Activated naive CD4-positive, alpha-beta T cell treated with anti-CD3 and anti-CD28 coated beads, Interleukin-2, amount 10 ng/mL, durations not matched to agents 7 days and 5 days (primary cell): ENCODE measurements around the gene STX18.
A peak's percentile ranks its signal among the peaks of the same experiment; 100 is the strongest.

Experiments
- CTCF ChIA-PET: fragments of 350-600 bp; sonication (Branson Sonifier 250); formaldehyde crosslinking; loops from one replicate; lab custom pipeline; 2021; ENCODE audit warnings: antibody characterized with exemption; lab: Charles Lee
- DNase-seq: peaks from one replicate; pipeline ENCODE4 v3.0.0-alpha.2; 2020
- H3K27ac Mint-ChIP-seq: one replicate; pipeline ENCODE4 v1.8.0; 2021; ENCODE audit warnings: mild to moderate bottlenecking, moderate library complexity, mixed read lengths
- H3K27me3 Mint-ChIP-seq: one replicate; pipeline ENCODE4 v1.8.0; 2021; ENCODE audit warnings: mild to moderate bottlenecking, mixed read lengths
- H3K36me3 Mint-ChIP-seq: one replicate; pipeline ENCODE4 v1.8.0; 2021; ENCODE audit warnings: mixed read lengths
- H3K4me1 Mint-ChIP-seq: one replicate; pipeline ENCODE4 v1.8.0; 2021; ENCODE audit warnings: mixed read lengths
- H3K4me3 Mint-ChIP-seq: one replicate; pipeline ENCODE4 v1.8.0; 2021; ENCODE audit warnings: mild to moderate bottlenecking, moderate library complexity, mixed read lengths
- H3K9me3 Mint-ChIP-seq: one replicate; pipeline ENCODE4 v1.8.0; 2021; ENCODE audit warnings: mixed read lengths

STX18 gene

GRCh38 chr4:4446434-4446833 is 95.4 kb downstream of the STX18 start:
- H3K4me1 Mint-ChIP-seq = no peaks in the 10 kb centered on the region
- DNase-seq = no peak
- H3K9me3 Mint-ChIP-seq = no peaks in the 10 kb centered on the region
- no peak overlapping the region for H3K27ac Mint-ChIP-seq
- CTCF ChIA-PET = no interaction called here
- no peak overlapping the region for H3K4me3 Mint-ChIP-seq
- H3K36me3 Mint-ChIP-seq = no peaks in the 10 kb centered on the region
- H3K27me3 Mint-ChIP-seq = no peaks in the 10 kb centered on the region

GRCh38 chr4:4443821-4444220 is 98.0 kb downstream of the STX18 start:
- Mint-ChIP-seq H3K27ac (no peak overlapping the region), H3K4me1 (no peaks in the 10 kb centered on the region), H3K9me3 (no peaks in the 10 kb centered on the region), H3K27me3 (no peaks in the 10 kb centered on the region), H3K36me3 (no peaks in the 10 kb centered on the region), H3K4me3 (no peak overlapping the region)
- CTCF ChIA-PET = interaction anchor here (1.0 kb wide), 1 partner anchor 13 kb away, joined by 3 read pairs; no protein-coding TSS in a partner anchor
- no peak for DNase-seq

- no peaks in the 10 kb centered on the region for H3K9me3 Mint-ChIP-seq
- DNase-seq = no peak
- H3K4me1 Mint-ChIP-seq = no peaks in the 10 kb centered on the region
- H3K27ac Mint-ChIP-seq = no peak overlapping the region
- CTCF ChIA-PET = interaction anchor here (0.9 to 1.5 kb wide), 3 partner anchors 9 to 12 kb away, joined by 3 to 5 read pairs (median 4); no protein-coding TSS in a partner anchor
- H3K4me3 Mint-ChIP-seq = no peak overlapping the region
- H3K36me3 Mint-ChIP-seq = no peaks in the 10 kb centered on the region
- no peaks in the 10 kb centered on the region for H3K27me3 Mint-ChIP-seq
These were observed 101.4 kb downstream of the STX18 start for GRCh38 chr4:4440333-4441061.

- Mint-ChIP-seq H3K9me3 (no peaks in the 10 kb centered on the region), H3K27me3 (no peaks in the 10 kb centered on the region), H3K36me3 (no peaks in the 10 kb centered on the region), H3K27ac (no peak overlapping the region), H3K4me1 (no peaks in the 10 kb centered on the region), H3K4me3 (no peak overlapping the region)
- CTCF ChIA-PET = interaction anchor here (0.9 to 1.5 kb wide), 3 partner anchors 9 to 11 kb away, joined by 3 to 5 read pairs (median 4); no protein-coding TSS in a partner anchor
- DNase-seq = no peak
These were observed 102.1 kb downstream of the STX18 start for GRCh38 chr4:4439782-4440181.

GRCh38 chr4:4438891-4439290 is 103.0 kb downstream of the STX18 start:
- CTCF ChIA-PET = no interaction called here
- no peaks in the 10 kb centered on the region for H3K27me3 Mint-ChIP-seq
- H3K27ac Mint-ChIP-seq = no peak overlapping the region
- DNase-seq = no peak
- H3K36me3 Mint-ChIP-seq = no peaks in the 10 kb centered on the region
- no peak overlapping the region for H3K4me3 Mint-ChIP-seq
- H3K4me1 Mint-ChIP-seq = no peaks in the 10 kb centered on the region
- no peaks in the 10 kb centered on the region for H3K9me3 Mint-ChIP-seq

- CTCF ChIA-PET = no interaction called here
- H3K27ac Mint-ChIP-seq = no peak overlapping the region
- no peak overlapping the region for H3K4me3 Mint-ChIP-seq
- no peak for DNase-seq
- H3K4me1 Mint-ChIP-seq = no peaks in the 10 kb centered on the region
- H3K27me3 Mint-ChIP-seq = no peaks in the 10 kb centered on the region
- H3K9me3 Mint-ChIP-seq = no peaks in the 10 kb centered on the region
- H3K36me3 Mint-ChIP-seq = no peaks in the 10 kb centered on the region
These were observed 103.9 kb downstream of the STX18 start for GRCh38 chr4:4437798-4438470.

- CTCF ChIA-PET = no interaction called here
- Mint-ChIP-seq H3K9me3 (no peaks in the 10 kb centered on the region), H3K27ac (no peak overlapping the region), H3K4me3 (no peak overlapping the region), H3K4me1 (no peaks in the 10 kb centered on the region), H3K27me3 (no peaks in the 10 kb centered on the region), H3K36me3 (no peaks in the 10 kb centered on the region)
- no peak for DNase-seq
These were observed 105.5 kb downstream of the STX18 start for GRCh38 chr4:4436244-4436823.

GRCh38 chr4:4433941-4434340 is 107.9 kb downstream of the STX18 start:
- DNase-seq = no peak
- no peaks in the 10 kb centered on the region for H3K27me3 Mint-ChIP-seq
- H3K36me3 Mint-ChIP-seq = no peaks in the 10 kb centered on the region
- H3K9me3 Mint-ChIP-seq = no peaks in the 10 kb centered on the region
- peaks cover 3% of the 10 kb centered on the region for H3K4me1 Mint-ChIP-seq
- CTCF ChIA-PET = interaction anchor here (0.7 to 0.9 kb wide), 2 partner anchors 71 to 182 kb away, joined by 3 read pairs; no protein-coding TSS in a partner anchor
- no peak overlapping the region for H3K27ac Mint-ChIP-seq
- H3K4me3 Mint-ChIP-seq = no peak overlapping the region

GRCh38 chr4:4432341-4433125 is 109.3 kb downstream of the STX18 start:
- H3K9me3 Mint-ChIP-seq = no peaks in the 10 kb centered on the region
- H3K27me3 Mint-ChIP-seq = no peaks in the 10 kb centered on the region
- no peaks in the 10 kb centered on the region for H3K36me3 Mint-ChIP-seq
- CTCF ChIA-PET = interaction anchor here (0.7 to 2.6 kb wide), 7 partner anchors 11 to 180 kb away, joined by 3 to 17 read pairs (median 3); no protein-coding TSS in a partner anchor
- peaks cover 3% of the 10 kb centered on the region for H3K4me1 Mint-ChIP-seq
- DNase-seq = no peak
- H3K27ac Mint-ChIP-seq = no peak overlapping the region
- H3K4me3 Mint-ChIP-seq = no peak overlapping the region

- no peak overlapping the region for H3K4me3 Mint-ChIP-seq
- H3K9me3 Mint-ChIP-seq = no peaks in the 10 kb centered on the region
- H3K27me3 Mint-ChIP-seq = no peaks in the 10 kb centered on the region
- H3K36me3 Mint-ChIP-seq = no peaks in the 10 kb centered on the region
- H3K4me1 Mint-ChIP-seq = peaks cover 3% of the 10 kb centered on the region
- no peak overlapping the region for H3K27ac Mint-ChIP-seq
- CTCF ChIA-PET = interaction anchor here (0.6 to 2.6 kb wide), 8 partner anchors 9 to 167 kb away, joined by 3 to 17 read pairs (median 5); no protein-coding TSS in a partner anchor
- DNase-seq = peak; percentile 73
These were observed 111.2 kb downstream of the STX18 start for GRCh38 chr4:4430492-4431195.

GRCh38 chr4:4428966-4429875 is 112.6 kb downstream of the STX18 start:
- CTCF ChIA-PET = interaction anchor here (0.7 to 1.6 kb wide), 4 partner anchors 11 to 45 kb away, joined by 3 to 5 read pairs (median 4); no protein-coding TSS in a partner anchor
- Mint-ChIP-seq H3K4me3 (no peak overlapping the region), H3K9me3 (no peaks in the 10 kb centered on the region), H3K27me3 (no peaks in the 10 kb centered on the region), H3K36me3 (no peaks in the 10 kb centered on the region), H3K4me1 (peaks cover 3% of the 10 kb centered on the region), H3K27ac (no peak overlapping the region)
- DNase-seq = no peak

- CTCF ChIA-PET = interaction anchor here (1.6 kb wide), 1 partner anchor 43 kb away, joined by 5 read pairs; no protein-coding TSS in a partner anchor
- Mint-ChIP-seq H3K27ac (no peak overlapping the region), H3K36me3 (no peaks in the 10 kb centered on the region), H3K27me3 (no peaks in the 10 kb centered on the region), H3K4me3 (no peak overlapping the region), H3K4me1 (peaks cover 3% of the 10 kb centered on the region), H3K9me3 (no peaks in the 10 kb centered on the region)
- DNase-seq = no peak
These were observed 114.0 kb downstream of the STX18 start for GRCh38 chr4:4427886-4428285.
